Activated B cell treated with CpG ODN at 0.5 μM for 24 hours (primary cell): ENCODE measurements around the gene RPL28. TPM values are rescaled to one million over a fixed set of nuclear protein-coding genes. Genes with fewer than 3 reads are reported as not detected.

Source experiments
- ATAC-seq: fragments of 200-7000 bp; cut with Tn5 transposase; one replicate; pipeline ENCODE4 v1.10.0; 2021; ENCODE audit warnings: low read depth, mild to moderate bottlenecking, moderate library complexity
- CTCF ChIA-PET: fragments of 350-600 bp; sonication (Branson Sonifier 250); formaldehyde crosslinking; loops from one replicate; lab custom pipeline; 2021; ENCODE audit warnings: antibody characterized with exemption; lab: Charles Lee
- POLR2A ChIA-PET: fragments of 350-600 bp; sonication (Branson Sonifier 250); formaldehyde crosslinking; loops from one replicate; lab custom pipeline; 2021; ENCODE audit warnings: antibody characterized with exemption; lab: Charles Lee
- DNase-seq: peaks from one replicate; pipeline ENCODE4 v3.0.0; 2022
- H3K27ac Mint-ChIP-seq: one replicate; pipeline ENCODE4 v1.8.0; 2020; ENCODE audit warnings: mixed read lengths
- H3K27me3 Mint-ChIP-seq: one replicate; pipeline ENCODE4 v1.8.0; 2021; ENCODE audit warnings: mixed read lengths
- H3K36me3 Mint-ChIP-seq: one replicate; pipeline ENCODE4 v1.8.0; 2021; ENCODE audit warnings: low read depth, mixed read lengths
- H3K4me1 Mint-ChIP-seq: one replicate; pipeline ENCODE4 v1.8.0; 2021; ENCODE audit warnings: mixed read lengths
- H3K4me3 Mint-ChIP-seq: one replicate; pipeline ENCODE4 v1.8.0; 2020; ENCODE audit warnings: mild to moderate bottlenecking, mixed read lengths
- H3K9me3 Mint-ChIP-seq: one replicate; pipeline ENCODE4 v1.8.0; 2020; ENCODE audit warnings: mixed read lengths
- intact Hi-C: fragments of 100-400 bp; cut with micrococcal nuclease; formaldehyde crosslinking; loops from one replicate; pipeline ENCODE4 v1.15.1; 2024
- total RNA-seq: library from RNA; stranded (reverse); gene quantifications from 2 replicates; pipeline ENCODE4 v1.2.3, GENCODE V29; 2022
- TF ChIP-seq, protein P1 (sequence below): fragments of 200-600 bp; IDR thresholded peaks from one replicate; pipeline ENCODE4 v1.8.0; 2022; ENCODE audit warnings: antibody characterized with exemption, mild to moderate bottlenecking

The RPL28 gene
- total RNA-seq, 1 donor from 2014 or later = 3,790 TPM

DNA sequence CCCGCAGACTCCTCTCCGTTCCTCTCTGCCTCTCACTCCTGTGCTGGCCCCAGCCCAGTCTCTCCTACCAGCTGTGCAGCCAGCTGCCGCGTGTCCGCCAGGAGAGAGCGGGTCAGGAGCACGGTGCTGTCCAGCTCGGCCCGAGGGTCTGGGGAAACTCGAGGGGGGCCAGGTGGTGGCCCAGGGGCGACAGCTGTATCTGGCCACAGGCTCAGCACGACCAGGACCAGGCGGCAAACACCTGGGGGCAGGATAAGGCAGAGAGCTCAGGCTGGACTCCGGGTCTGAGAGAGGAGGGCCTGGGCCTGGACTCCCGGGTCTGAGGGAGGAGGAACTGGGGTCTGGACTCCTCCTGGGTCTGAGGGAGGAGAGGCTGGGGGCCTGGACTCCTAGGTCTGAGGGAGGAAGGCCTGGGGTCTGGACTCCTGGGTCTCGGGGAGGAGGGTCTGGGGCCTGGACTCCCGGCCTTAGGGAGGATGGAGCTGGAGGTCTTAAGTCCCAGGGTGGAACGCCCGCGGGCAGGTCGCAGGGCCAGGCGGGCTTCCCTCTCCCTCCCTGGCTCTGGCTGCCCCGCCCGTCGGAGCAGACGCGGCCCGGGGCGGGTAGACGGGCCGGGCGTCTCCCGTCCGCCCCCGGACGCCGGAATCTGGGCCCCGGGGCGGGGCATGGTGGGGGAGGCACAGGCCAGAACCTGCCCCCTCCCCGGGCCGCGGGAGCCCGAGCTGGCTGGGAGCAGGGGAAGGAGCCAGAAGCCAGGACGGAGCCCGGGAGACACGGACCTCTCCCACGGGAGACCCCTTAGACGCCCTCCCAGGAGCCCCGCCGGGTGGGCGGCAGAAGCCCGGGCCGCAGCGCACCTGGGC, 16.8 kb upstream of the RPL28 start:
- Mint-ChIP-seq H3K27me3 (peaks cover 35% of the 10 kb centered on the region), H3K36me3 (no peaks in the 10 kb centered on the region), H3K4me1 (peaks cover 13% of the 10 kb centered on the region), H3K4me3 (no peak overlapping the region), H3K27ac (no peak overlapping the region), H3K9me3 (no peaks in the 10 kb centered on the region)
- ChIA-PET CTCF (no interaction called here), POLR2A (interaction anchor here (1.5 kb wide), 1 partner anchor 15 kb away, joined by 9 read pairs; the partner anchor contains the start of gene TMEM238)
- TF ChIP-seq, protein P1, sequence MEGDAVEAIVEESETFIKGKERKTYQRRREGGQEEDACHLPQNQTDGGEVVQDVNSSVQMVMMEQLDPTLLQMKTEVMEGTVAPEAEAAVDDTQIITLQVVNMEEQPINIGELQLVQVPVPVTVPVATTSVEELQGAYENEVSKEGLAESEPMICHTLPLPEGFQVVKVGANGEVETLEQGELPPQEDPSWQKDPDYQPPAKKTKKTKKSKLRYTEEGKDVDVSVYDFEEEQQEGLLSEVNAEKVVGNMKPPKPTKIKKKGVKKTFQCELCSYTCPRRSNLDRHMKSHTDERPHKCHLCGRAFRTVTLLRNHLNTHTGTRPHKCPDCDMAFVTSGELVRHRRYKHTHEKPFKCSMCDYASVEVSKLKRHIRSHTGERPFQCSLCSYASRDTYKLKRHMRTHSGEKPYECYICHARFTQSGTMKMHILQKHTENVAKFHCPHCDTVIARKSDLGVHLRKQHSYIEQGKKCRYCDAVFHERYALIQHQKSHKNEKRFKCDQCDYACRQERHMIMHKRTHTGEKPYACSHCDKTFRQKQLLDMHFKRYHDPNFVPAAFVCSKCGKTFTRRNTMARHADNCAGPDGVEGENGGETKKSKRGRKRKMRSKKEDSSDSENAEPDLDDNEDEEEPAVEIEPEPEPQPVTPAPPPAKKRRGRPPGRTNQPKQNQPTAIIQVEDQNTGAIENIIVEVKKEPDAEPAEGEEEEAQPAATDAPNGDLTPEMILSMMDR = no peak
- intact Hi-C loops = no loop called here
- peak; percentile 58 for ATAC-seq
- DNase-seq = no peak

DNA sequence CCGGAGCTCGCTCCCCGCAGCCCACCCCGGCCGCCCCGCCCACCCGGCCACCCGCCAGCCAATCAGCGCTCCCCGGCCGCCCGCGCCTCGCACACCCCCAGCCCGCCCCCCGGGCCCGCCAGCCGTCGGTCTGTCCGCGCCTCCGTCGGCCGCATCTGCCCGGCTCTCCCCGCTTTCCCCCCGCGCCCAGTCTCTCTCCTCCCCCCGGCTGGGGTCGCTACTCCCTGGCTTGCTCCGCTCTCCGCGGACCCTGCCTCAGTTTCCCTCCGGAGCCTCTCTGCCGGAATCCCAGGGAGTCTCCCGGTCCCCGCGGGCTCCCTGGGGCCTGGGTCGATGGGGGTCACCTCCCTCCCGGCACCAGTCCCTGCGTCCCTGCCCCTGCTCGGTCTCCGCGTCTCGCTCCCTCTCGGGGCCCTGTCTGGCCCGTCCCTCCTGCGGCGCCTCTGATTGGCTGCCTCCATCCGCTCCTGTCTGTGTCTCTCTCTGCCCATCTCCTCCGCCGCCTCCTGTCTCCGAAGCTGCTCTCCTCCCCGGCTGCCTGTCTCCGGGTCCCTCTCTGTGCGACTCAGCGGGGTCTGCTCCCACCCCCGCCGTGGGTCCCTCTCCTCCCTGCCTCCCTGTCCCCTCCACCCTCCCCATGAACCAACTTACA, 16.0 kb upstream of the RPL28 start:
- no peaks in the 10 kb centered on the region for H3K9me3 Mint-ChIP-seq
- TF ChIP-seq, protein P1 = no peak
- intact Hi-C loops = no loop called here
- POLR2A ChIA-PET = interaction anchor here (1.5 kb wide), 1 partner anchor 14 kb away, joined by 9 read pairs; the partner anchor contains the start of gene TMEM238
- H3K36me3 Mint-ChIP-seq = no peaks in the 10 kb centered on the region
- no peak overlapping the region for H3K27ac Mint-ChIP-seq
- CTCF ChIA-PET = no interaction called here
- DNase-seq (no peak), ATAC-seq (peak; percentile 47)
- H3K27me3 Mint-ChIP-seq = peaks cover 38% of the 10 kb centered on the region
- peak overlapping the region; percentile 68 for H3K4me3 Mint-ChIP-seq
- H3K4me1 Mint-ChIP-seq = peaks cover 14% of the 10 kb centered on the region

- TF ChIP-seq, protein P1 = no peak
- intact Hi-C loops = no loop called here
- no peak for ATAC-seq
- Mint-ChIP-seq H3K4me3 (peak within 1 kb of the TSS; percentile 68), H3K27me3 (peaks cover 41% of the 10 kb centered on the region), H3K36me3 (no peaks in the 10 kb centered on the region), H3K9me3 (no peaks in the 10 kb centered on the region), H3K4me1 (peaks cover 14% of the 10 kb centered on the region), H3K27ac (no peak within 1 kb of the TSS)
- ChIA-PET CTCF (no interaction called here), POLR2A (no interaction called here)
- no peak for DNase-seq
Observed at GRCh38 chr19:55370305-55370988, 15.3 kb upstream of the RPL28 start, which contains the start of gene IL11. Gene IL11 (minus strand): TSS chr19:55370463. CDS start chr19:55370310, 153 bp downstream.

GRCh38 chr19:55372316-55373081, 13.2 kb upstream of the RPL28 start:
- peaks cover 43% of the 10 kb centered on the region for H3K27me3 Mint-ChIP-seq
- intact Hi-C loops = no loop called here
- no peak overlapping the region for H3K27ac Mint-ChIP-seq
- ATAC-seq (no peak), DNase-seq (no peak)
- peaks cover 14% of the 10 kb centered on the region for H3K4me1 Mint-ChIP-seq
- POLR2A ChIA-PET = interaction anchor here (1.5 to 2.1 kb wide), 2 partner anchors 12 to 33 kb away, joined by 4 to 7 read pairs; partner anchors contain the start of genes KMT5C and TMEM238
- no peaks in the 10 kb centered on the region for H3K36me3 Mint-ChIP-seq
- TF ChIP-seq, protein P1 = no peak
- CTCF ChIA-PET = no interaction called here
- no peak overlapping the region for H3K4me3 Mint-ChIP-seq
- no peaks in the 10 kb centered on the region for H3K9me3 Mint-ChIP-seq
